Measurements from ENCODE around the gene PODXL2.

The PODXL2 gene

GRCh38 chr3:127685708-127686511, 56.9 kb downstream of the PODXL2 start:
- peak; percentile 51 for FAIRE-seq
- TF ChIP-seq TAF1 (IDR thresholded peaks at IDR 0.05; ENCODE audit: low read depth, low read length) (no peak), POLR2A (IDR thresholded peaks at IDR 0.05; ENCODE audit: low read depth, low read length) (no peak), POLR2AphosphoS5 (IDR thresholded peaks at IDR 0.05; ENCODE audit: low read depth, low read length) (no peak), SPI1 (IDR thresholded peaks at IDR 0.05; ENCODE audit: low read depth, low read length) (no peak), PAX5 (IDR thresholded peaks at IDR 0.05; ENCODE audit: insufficient read depth, low read length, severe bottlenecking) (no peak), POU2F2 (IDR thresholded peaks at IDR 0.05; ENCODE audit: low read depth, low read length) (no peak)
- no peak for DNase-seq (ENCODE audit: insufficient read length, low spot score)

- FAIRE-seq: peak; percentile 86
- TF ChIP-seq SPI1 (IDR thresholded peaks at IDR 0.05; ENCODE audit: low read depth, low read length) (no peak), POLR2A (IDR thresholded peaks at IDR 0.05; ENCODE audit: low read depth, low read length) (no peak), TAF1 (IDR thresholded peaks at IDR 0.05; ENCODE audit: low read depth, low read length) (no peak), POLR2AphosphoS5 (IDR thresholded peaks at IDR 0.05; ENCODE audit: low read depth, low read length) (no peak), POU2F2 (IDR thresholded peaks at IDR 0.05; ENCODE audit: low read depth, low read length) (no peak), PAX5 (IDR thresholded peaks at IDR 0.05; ENCODE audit: insufficient read depth, low read length, severe bottlenecking) (no peak)
- no peak for DNase-seq (ENCODE audit: insufficient read length, low spot score)
Observed at GRCh38 chr3:127686512-127686894, 57.5 kb downstream of the PODXL2 start.

- FAIRE-seq (no peak), DNase-seq (ENCODE audit: insufficient read length, low spot score) (no peak)
- no peak for TF ChIP-seq POLR2A (IDR thresholded peaks at IDR 0.05; ENCODE audit: low read depth, low read length)
- no peak for TF ChIP-seq POLR2AphosphoS5 (IDR thresholded peaks at IDR 0.05; ENCODE audit: low read depth, low read length)
- TF ChIP-seq SPI1 (IDR thresholded peaks at IDR 0.05; ENCODE audit: low read depth, low read length): no peak
- no peak for TF ChIP-seq TAF1 (IDR thresholded peaks at IDR 0.05; ENCODE audit: low read depth, low read length)
- TF ChIP-seq POU2F2 (IDR thresholded peaks at IDR 0.05; ENCODE audit: low read depth, low read length): no peak
- TF ChIP-seq PAX5 (IDR thresholded peaks at IDR 0.05; ENCODE audit: insufficient read depth, low read length, severe bottlenecking): no peak
Observed at GRCh38 chr3:127687228-127687737, 58.3 kb downstream of the PODXL2 start.

- no peak for FAIRE-seq
- DNase-seq (ENCODE audit: insufficient read length, low spot score): no peak
- TF ChIP-seq POU2F2 (IDR thresholded peaks at IDR 0.05; ENCODE audit: low read depth, low read length) (no peak), POLR2AphosphoS5 (IDR thresholded peaks at IDR 0.05; ENCODE audit: low read depth, low read length) (no peak), TAF1 (IDR thresholded peaks at IDR 0.05; ENCODE audit: low read depth, low read length) (no peak), POLR2A (IDR thresholded peaks at IDR 0.05; ENCODE audit: low read depth, low read length) (no peak), SPI1 (IDR thresholded peaks at IDR 0.05; ENCODE audit: low read depth, low read length) (no peak), PAX5 (IDR thresholded peaks at IDR 0.05; ENCODE audit: insufficient read depth, low read length, severe bottlenecking) (no peak)
Observed at GRCh38 chr3:127688022-127688415, 59.0 kb downstream of the PODXL2 start.

- TF ChIP-seq TAF1 (IDR thresholded peaks at IDR 0.05; ENCODE audit: low read depth, low read length): no peak
- no peak for TF ChIP-seq POU2F2 (IDR thresholded peaks at IDR 0.05; ENCODE audit: low read depth, low read length)
- TF ChIP-seq SPI1 (IDR thresholded peaks at IDR 0.05; ENCODE audit: low read depth, low read length): no peak
- no peak for TF ChIP-seq PAX5 (IDR thresholded peaks at IDR 0.05; ENCODE audit: insufficient read depth, low read length, severe bottlenecking)
- TF ChIP-seq POLR2A (IDR thresholded peaks at IDR 0.05; ENCODE audit: low read depth, low read length): no peak
- DNase-seq (ENCODE audit: insufficient read length, low spot score): no peak
- FAIRE-seq: no peak
Observed at GRCh38 chr3:127688416-127689265, 59.7 kb downstream of the PODXL2 start.

GRCh38 chr3:127689266-127689860, 60.4 kb downstream of the PODXL2 start:
- DNase-seq (ENCODE audit: insufficient read length, low spot score) (no peak), FAIRE-seq (no peak)
- TF ChIP-seq POLR2AphosphoS5 (IDR thresholded peaks at IDR 0.05; ENCODE audit: low read depth, low read length) (no peak; the same call in none of the 2 replicates), POLR2A (IDR thresholded peaks at IDR 0.05; ENCODE audit: low read depth, low read length) (0 out of 2 replicates have a peak, but pooled peaks have one; percentile 43)

GRCh38 chr3:127690106-127690505, 61.1 kb downstream of the PODXL2 start:
- no peak for FAIRE-seq
- TF ChIP-seq TAF1 (IDR thresholded peaks at IDR 0.05; ENCODE audit: low read depth, low read length): no peak
- TF ChIP-seq SPI1 (IDR thresholded peaks at IDR 0.05; ENCODE audit: low read depth, low read length): no peak
- TF ChIP-seq PAX5 (IDR thresholded peaks at IDR 0.05; ENCODE audit: insufficient read depth, low read length, severe bottlenecking): no peak
- no peak for TF ChIP-seq POLR2A (IDR thresholded peaks at IDR 0.05; ENCODE audit: low read depth, low read length)
- TF ChIP-seq POU2F2 (IDR thresholded peaks at IDR 0.05; ENCODE audit: low read depth, low read length): no peak
- no peak for TF ChIP-seq POLR2AphosphoS5 (IDR thresholded peaks at IDR 0.05; ENCODE audit: low read depth, low read length)
- DNase-seq (ENCODE audit: insufficient read length, low spot score): no peak

GRCh38 chr3:127690823-127691452, 62.0 kb downstream of the PODXL2 start:
- FAIRE-seq (peak; percentile 76), DNase-seq (ENCODE audit: insufficient read length, low spot score) (no peak)
- no peak for TF ChIP-seq PAX5 (IDR thresholded peaks at IDR 0.05; ENCODE audit: insufficient read depth, low read length, severe bottlenecking)
- TF ChIP-seq POU2F2 (IDR thresholded peaks at IDR 0.05; ENCODE audit: low read depth, low read length): no peak
- no peak for TF ChIP-seq SPI1 (IDR thresholded peaks at IDR 0.05; ENCODE audit: low read depth, low read length)

- TF ChIP-seq PAX5 (IDR thresholded peaks at IDR 0.05; ENCODE audit: insufficient read depth, low read length, severe bottlenecking) (no peak), POLR2A (IDR thresholded peaks at IDR 0.05; ENCODE audit: low read depth, low read length) (no peak), SPI1 (IDR thresholded peaks at IDR 0.05; ENCODE audit: low read depth, low read length) (no peak), POU2F2 (IDR thresholded peaks at IDR 0.05; ENCODE audit: low read depth, low read length) (no peak), TAF1 (IDR thresholded peaks at IDR 0.05; ENCODE audit: low read depth, low read length) (no peak), POLR2AphosphoS5 (IDR thresholded peaks at IDR 0.05; ENCODE audit: low read depth, low read length) (no peak)
- no peak for FAIRE-seq
- DNase-seq (ENCODE audit: insufficient read length, low spot score): no peak
Observed at GRCh38 chr3:127691489-127691888, 62.5 kb downstream of the PODXL2 start.
